Adrenal gland (tissue), 12 donors: Measurements from ENCODE around the gene IRX5. TPM values are rescaled to one million over a fixed set of nuclear protein-coding genes. Genes with fewer than 3 reads are reported as not detected.

Experiments used
- DNase-seq, 7 donors: peaks; one replicate each; pipeline ENCODE4 v3.0.0-alpha.2; 2019 to 2020
- H3K27ac ChIP-seq, 5 donors: fragments of 200-600 bp; sonication (generic) in 4 of 5; 1 replicate in 3 of 5; 2 replicates in 2 of 5; pipeline versions ENCODE4 v1.5.1 to v1.8.0; 2016 to 2020; ENCODE audit warnings: mild to moderate bottlenecking in 1 of 5
- H3K27me3 ChIP-seq: fragments of 200-600 bp; 2 replicates; pipeline ENCODE4 v1.8.0; 2021
- H3K36me3 ChIP-seq, 2 donors: fragments of 200-600 bp; replicated peaks in 1 of 2; 1 replicate in 1 of 2; 2 replicates in 1 of 2; pipeline versions ENCODE4 v1.5.1 to v1.8.0; 2018 to 2022
- H3K4me1 ChIP-seq, 2 donors: fragments of 200-600 bp; replicated peaks in 1 of 2; 1 replicate in 1 of 2; 2 replicates in 1 of 2; pipeline versions ENCODE4 v1.5.1 to v1.8.0; 2018 to 2021
- H3K4me3 ChIP-seq, 4 donors: fragments of 200-600 bp; sonication (generic) in 3 of 4; one replicate each; pipeline ENCODE4 v1.5.1; 2016 to 2018
- H3K9me3 ChIP-seq, 3 donors: fragments of 200-600 bp; sonication (generic) in 1 of 3; replicated peaks in 1 of 3; 1 replicate in 2 of 3; 2 replicates in 1 of 3; pipeline versions ENCODE4 v1.5.1 to v1.8.0; 2016 to 2021
- CTCF ChIP-seq, 6 experiments: fragments of 450-650 bp in 4 of 6; fragments of 200-600 bp in 2 of 6; sonication (generic) in 1 of 6; IDR thresholded peaks; 1 replicate in 5 of 6; 2 replicates in 1 of 6; pipeline versions ENCODE4 v1.5.1 to v1.8.0; 2016 to 2021; ENCODE audit warnings: antibody characterized with exemption in 6 of 6, mild to moderate bottlenecking in 2 of 6, moderate library complexity in 1 of 6
- POLR2A ChIP-seq, 2 donors: fragments of 450-650 bp; IDR thresholded peaks; one replicate each; pipeline ENCODE4 v1.6.1; 2017; ENCODE audit warnings: antibody characterized with exemption in 2 of 2, mild to moderate bottlenecking in 2 of 2, moderate library complexity in 1 of 2
- WGBS, 4 donors: extraction: QIAGEN DNeasy Blood & Tissue Kit in 2 of 4; methylation state at CpG; one replicate each; pipeline versions ENCODE4 v1.1.5 to v1.1.7; 2013 to 2017; 5-methylcytosine and 5-hydroxymethylcytosine counted together
- intact Hi-C, 2 donors: fragments of 100-400 bp; cut with DNase I; formaldehyde crosslinking; loops; one replicate each; pipeline versions ENCODE4 v1.14.1 to v1.15.0; 2022 to 2023
- polyA plus RNA-seq, 3 donors: library from polyadenylated mRNA; stranded (reverse); fragments of 200-250 nt in 2 of 3; fragments of 350-450 nt in 1 of 3; fragmentation: Illumina TruSeq in 1 of 3; extraction: RNeasy Lipid Tissue Mini Kit (QIAGEN cat#74804) in 1 of 3; gene quantifications; one replicate each; pipeline ENCODE4 v1.2.3, GENCODE V29; 2013 to 2014
- total RNA-seq, 9 donors: library from RNA; depleted of rRNA in 4 of 9; stranded (reverse); fragments of >200 nt in 4 of 9; fragments of 120-200 nt in 1 of 9; fragmentation: NEBNext Ultra II Directional in 1 of 9; extraction: Animal tissue kit (Norgen Biotek cat#: 25700) in 1 of 9; gene quantifications; one replicate each; pipeline versions ENCODE4 v1.1.0 to v1.2.4, GENCODE V29; 2013 to 2023
- donor health status: healthy with polysubstance abuse.
- donor health status: Bipolar disorder and iron deficiency.
- donor health status: DM: yes; HTN: yes; CAD: no.
- donor health status: DM: no; HTN: no; CAD: no.
- donor health status: DM: no; HTN: no; CAD: no.
- donor health status: DM: yes; HTN: yes; CAD: no.

IRX5 gene
- total and polyA plus RNA-seq, 12 donors = 0.29 to 4.2 (median 1.3) TPM

DNA sequence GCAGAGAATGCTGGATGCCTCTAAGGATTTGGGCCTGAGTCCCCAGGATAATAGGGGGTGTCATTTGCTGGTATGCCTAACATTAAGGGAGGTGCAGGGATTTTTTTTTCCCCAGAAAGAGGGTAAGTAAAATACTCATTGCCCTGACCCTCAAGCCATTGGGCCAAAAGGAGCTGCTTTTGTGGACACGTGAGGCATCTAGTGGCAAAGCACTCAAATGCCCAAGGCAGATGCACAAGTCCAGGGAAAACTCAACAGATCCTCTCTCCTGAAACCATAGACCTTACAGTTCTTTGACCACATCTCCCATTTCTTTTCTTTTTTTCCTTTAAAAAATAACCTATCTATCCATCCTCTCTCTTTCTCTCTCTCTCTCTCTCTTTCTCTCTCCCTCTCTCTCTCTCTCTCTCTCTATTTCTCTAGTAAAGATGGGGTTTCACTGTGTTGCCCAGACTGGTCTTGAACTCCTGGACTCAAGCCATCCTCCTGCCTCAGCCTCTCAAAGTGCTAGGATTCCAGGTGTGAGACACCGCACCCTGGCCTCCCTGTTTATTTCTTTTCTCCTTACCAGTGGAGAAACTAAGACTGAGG, 11.8 kb downstream of the IRX5 start:
- intact Hi-C loops = no loop called here
- Histone ChIP-seq H3K4me1 (peaks cover 0 to 8% of the 10 kb centered on the region in 2 donors), H3K9me3 (no peaks in the 10 kb centered on the region), H3K36me3 (no peaks in the 10 kb centered on the region), H3K27me3 (peaks cover 40% of the 10 kb centered on the region), H3K27ac (no peak overlapping the region), H3K4me3 (no peak overlapping the region)
- no peak for DNase-seq
- TF ChIP-seq POLR2A (IDR thresholded peaks at IDR 0.05) (no peak), CTCF (IDR thresholded peaks at IDR 0.05) (no peak)
- WGBS, 4 donors = 90 to 94% (median 93%) methylated on average over 2 of the region's 2 CpGs

GRCh38 chr16:54944002-54944401, 13.3 kb downstream of the IRX5 start:
- 59 to 74% (median 62%) methylated on average over 1 of the region's 1 CpG for WGBS, 4 donors
- Histone ChIP-seq H3K9me3 (no peaks in the 10 kb centered on the region), H3K36me3 (no peaks in the 10 kb centered on the region), H3K27me3 (peaks cover 24% of the 10 kb centered on the region), H3K4me1 (no peaks in the 10 kb centered on the region), H3K4me3 (no peak overlapping the region), H3K27ac (no peak overlapping the region)
- no peak for TF ChIP-seq CTCF (IDR thresholded peaks at IDR 0.05)
- TF ChIP-seq POLR2A (IDR thresholded peaks at IDR 0.05) = no peak
- intact Hi-C loops = no loop called here
- no peak for DNase-seq

DNA sequence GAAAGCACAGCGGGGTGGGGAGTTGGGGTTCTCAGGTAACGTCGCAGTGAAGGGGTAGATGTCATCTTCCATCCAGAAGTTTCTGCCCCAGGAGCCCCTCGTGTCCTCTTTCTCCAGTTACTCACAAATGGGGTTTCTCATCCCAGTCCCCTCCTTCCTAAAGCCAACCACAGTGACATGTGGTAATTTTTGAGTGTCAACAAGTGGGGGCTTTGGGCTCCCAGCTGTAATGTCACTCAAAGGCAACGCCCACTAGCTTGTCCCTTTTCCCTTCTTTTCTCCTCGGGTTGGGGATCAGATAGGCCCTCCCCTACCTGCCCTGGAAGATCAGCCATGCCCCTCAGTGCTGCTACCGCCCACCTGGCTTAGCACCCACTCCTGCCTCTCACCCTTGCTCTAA, 14.4 kb downstream of the IRX5 start:
- TF ChIP-seq CTCF (IDR thresholded peaks at IDR 0.05) (no peak), POLR2A (IDR thresholded peaks at IDR 0.05) (no peak)
- no peaks in the 10 kb centered on the region for H3K9me3 ChIP-seq
- no peak for DNase-seq
- no peaks in the 10 kb centered on the region for H3K4me1 ChIP-seq
- intact Hi-C loops = no loop called here
- no peak overlapping the region for H3K4me3 ChIP-seq
- H3K27ac ChIP-seq = no peak overlapping the region
- 64 to 71% (median 69%) methylated on average over 7 of the region's 7 CpGs for WGBS, 4 donors
- H3K36me3 ChIP-seq = no peaks in the 10 kb centered on the region
- H3K27me3 ChIP-seq = peaks cover 19% of the 10 kb centered on the region

DNA sequence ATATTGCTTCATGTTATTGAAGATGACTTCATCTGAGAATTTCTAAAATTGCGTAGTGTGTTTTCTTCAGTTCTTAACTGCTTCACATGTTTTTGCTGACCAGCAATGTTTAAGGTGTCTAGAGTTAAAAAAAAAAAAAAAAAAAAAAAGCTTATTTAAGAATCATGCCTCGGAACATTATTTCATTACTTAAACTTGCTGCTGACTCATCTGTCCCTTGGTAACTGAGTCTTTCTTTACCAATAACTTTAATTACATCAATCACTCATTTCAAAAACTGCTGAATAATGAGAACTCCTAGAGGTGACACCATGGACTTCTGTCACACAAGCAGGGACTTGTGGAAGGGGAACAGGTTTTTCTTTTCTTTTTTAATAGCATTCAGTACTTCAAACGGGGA, 16.2 kb downstream of the IRX5 start:
- Histone ChIP-seq H3K27me3 (peaks cover 15% of the 10 kb centered on the region), H3K9me3 (no peaks in the 10 kb centered on the region), H3K27ac (no peak overlapping the region), H3K4me1 (no peaks in the 10 kb centered on the region), H3K4me3 (no peak overlapping the region), H3K36me3 (no peaks in the 10 kb centered on the region)
- DNase-seq = no peak
- intact Hi-C loops = no loop called here
- TF ChIP-seq POLR2A (IDR thresholded peaks at IDR 0.05) (no peak), CTCF (IDR thresholded peaks at IDR 0.05) (no peak)
- WGBS, 4 donors = 57 to 63% (median 59%) methylated on average over 3 of the region's 3 CpGs
